ENCODE measurements around the gene HERC5.

The HERC5 gene

GRCh38 chr4:88414755-88415154 is 42.2 kb upstream of the HERC5 start:
- intact Hi-C loops (cut with DNase I; ENCODE audit: low total_unique reads) = no loop called here

GRCh38 chr4:88415982-88416381 is 40.9 kb upstream of the HERC5 start:
- Histone ChIP-seq H3K27me3 (no peaks in the 10 kb centered on the region), H3K4me3 (no peak overlapping the region), H3K4me1 (no peaks in the 10 kb centered on the region), H3K27ac (no peak overlapping the region), H3K36me3 (peaks cover 0 to 3% (median 0%) of the 10 kb centered on the region in 3 donors), H3K9me3 (no peaks in the 10 kb centered on the region)
- intact Hi-C loops (cut with DNase I; ENCODE audit: low total_unique reads) = no loop called here
- no peak for DNase-seq
- no peak for TF ChIP-seq CTCF (IDR thresholded peaks at IDR 0.05)

More at GRCh38 chr4:88414755-88415154, 42.2 kb upstream of the HERC5 start:
- no peak for DNase-seq
- H3K27ac ChIP-seq = no peak overlapping the region
- no peak for TF ChIP-seq CTCF (IDR thresholded peaks at IDR 0.05)
- no peak overlapping the region for H3K4me3 ChIP-seq
- no peaks in the 10 kb centered on the region for H3K9me3 ChIP-seq
- H3K4me1 ChIP-seq = no peaks in the 10 kb centered on the region
- peaks cover 0 to 3% (median 0%) of the 10 kb centered on the region in 3 donors for H3K36me3 ChIP-seq
- H3K27me3 ChIP-seq = no peaks in the 10 kb centered on the region

GRCh38 chr4:88418411-88418810 is 38.5 kb upstream of the HERC5 start:
- H3K36me3 ChIP-seq = no peaks in the 10 kb centered on the region
- H3K9me3 ChIP-seq = no peaks in the 10 kb centered on the region
- H3K27ac ChIP-seq = no peak overlapping the region
- DNase-seq = no peak
- H3K4me1 ChIP-seq = no peaks in the 10 kb centered on the region
- no peak overlapping the region for H3K4me3 ChIP-seq
- no peaks in the 10 kb centered on the region for H3K27me3 ChIP-seq
- intact Hi-C loops (cut with DNase I; ENCODE audit: low total_unique reads) = no loop called here
- TF ChIP-seq CTCF (IDR thresholded peaks at IDR 0.05) = no peak

GRCh38 chr4:88419874-88420273 is 37.0 kb upstream of the HERC5 start:
- Histone ChIP-seq H3K36me3 (no peaks in the 10 kb centered on the region), H3K27ac (no peak overlapping the region), H3K4me1 (no peaks in the 10 kb centered on the region), H3K27me3 (no peaks in the 10 kb centered on the region), H3K9me3 (no peaks in the 10 kb centered on the region), H3K4me3 (no peak overlapping the region)
- intact Hi-C loops (cut with DNase I; ENCODE audit: low total_unique reads) = no loop called here
- no peak for DNase-seq
- TF ChIP-seq CTCF (IDR thresholded peaks at IDR 0.05) = no peak

- no peaks in the 10 kb centered on the region for H3K27me3 ChIP-seq
- intact Hi-C loops (cut with DNase I; ENCODE audit: low total_unique reads) = no loop called here
- no peaks in the 10 kb centered on the region for H3K4me1 ChIP-seq
These were observed 36.1 kb upstream of the HERC5 start for GRCh38 chr4:88420844-88421243.

More at GRCh38 chr4:88420844-88421243, 36.1 kb upstream of the HERC5 start:
- TF ChIP-seq CTCF (IDR thresholded peaks at IDR 0.05) = no peak
- Histone ChIP-seq H3K4me3 (no peak overlapping the region), H3K9me3 (no peaks in the 10 kb centered on the region), H3K27ac (no peak overlapping the region), H3K36me3 (no peaks in the 10 kb centered on the region)
- no peak for DNase-seq

All from tibial artery (tissue), 4 donors.